K562 (cell line): ENCODE measurements around the gene EIF2S2. TPM values are rescaled to one million over a fixed set of nuclear protein-coding genes. Genes with fewer than 3 reads are reported as not detected.

Source experiments
- BRD4 ChIP-seq: fragments of 200-600 bp; sonication (generic); IDR thresholded peaks from 2 replicates; pipeline ENCODE4 v1.6.1; 2017; ENCODE audit warnings: inconsistent platforms
- CAMTA2 ChIP-seq: fragments of 250-450 bp; sonication (Bioruptor Pico); conservative IDR thresholded peaks from 2 replicates; pipeline ENCODE4 v1.5.1; 2022
- CBX3 ChIP-seq, 2 experiments: IDR thresholded peaks; 1 replicate in 1 of 2; 2 replicates in 1 of 2; pipeline ENCODE4 v1.6.1; 2012; ENCODE audit warnings: inconsistent platforms in 2 of 2, low read length in 2 of 2, borderline replicate concordance in 1 of 2, control low read depth in 1 of 2
- CHD1 ChIP-seq: fragments of 200-600 bp; sonication (generic); IDR thresholded peaks from one replicate; pipeline ENCODE4 v1.6.1; 2012; ENCODE audit warnings: mild to moderate bottlenecking, moderate library complexity, low read length, inconsistent platforms
- COPS2 ChIP-seq: fragments of 450-650 bp; conservative IDR thresholded peaks from 2 replicates; pipeline ENCODE4 v1.6.1; 2016; ENCODE audit warnings: mild to moderate bottlenecking, moderate library complexity
- HMGN3 ChIP-seq: IDR thresholded peaks from 2 replicates; pipeline ENCODE4 v1.6.1; 2011; ENCODE audit warnings: borderline replicate concordance, low read depth, mild to moderate bottlenecking, mixed read lengths, low read length; ENCODE audit not compliant: insufficient read length; ENCODE audit errors: extremely low read depth
- HNRNPK ChIP-seq: fragments of 200-400 bp; formaldehyde crosslinking; IDR thresholded peaks from one replicate; pipeline ENCODE4 v1.6.1; 2018; ENCODE audit warnings: mild to moderate bottlenecking, low read depth, low read length; ENCODE audit not compliant: poor library complexity, severe bottlenecking
- KAT7 ChIP-seq: sonication (generic); formaldehyde crosslinking; IDR thresholded peaks from 2 replicates; pipeline ENCODE4 v1.8.0; 2022; ENCODE audit warnings: missing genetic modification reagents, mild to moderate bottlenecking, borderline replicate concordance
- KLF1 ChIP-seq: fragments of 450-650 bp; IDR thresholded peaks from 2 replicates; pipeline ENCODE4 v1.6.1; 2016; ENCODE audit warnings: missing genetic modification characterization, missing compliant biosample characterization
- MYBL2 ChIP-seq, 2 experiments: fragments of 450-650 bp in 1 of 2; sonication (generic) in 1 of 2; formaldehyde crosslinking in 1 of 2; IDR thresholded peaks; 2 replicates each; pipeline versions ENCODE4 v1.6.1 to v1.8.1; 2017 to 2022; ENCODE audit warnings: borderline replicate concordance in 1 of 2, inconsistent platforms in 1 of 2, low read depth in 1 of 2, mild to moderate bottlenecking in 1 of 2, missing genetic modification reagents in 1 of 2, moderate library complexity in 1 of 2
- NR1H2 ChIP-seq: sonication (generic); formaldehyde crosslinking; IDR thresholded peaks from 2 replicates; pipeline ENCODE4 v1.4.0; 2020; ENCODE audit warnings: mild to moderate bottlenecking, missing genetic modification reagents
- PPARD ChIP-seq: fragments of 250-450 bp; sonication (Bioruptor Pico); IDR thresholded peaks from 2 replicates; pipeline ENCODE4 v1.8.0; 2022; ENCODE audit warnings: inconsistent platforms, mild to moderate bottlenecking, moderate library complexity
- SRSF1 ChIP-seq: fragments of 200-400 bp; formaldehyde crosslinking; IDR thresholded peaks from 2 replicates; pipeline ENCODE4 v1.6.1; 2017; ENCODE audit warnings: mild to moderate bottlenecking, low read depth, low read length, moderate library complexity
- ZNF134 ChIP-seq: fragments of 250-450 bp; sonication (Bioruptor Pico); conservative IDR thresholded peaks from 2 replicates; pipeline ENCODE4 v1.4.0; 2020
- ZSCAN29 ChIP-seq: fragments of 450-650 bp; IDR thresholded peaks from 2 replicates; pipeline ENCODE4 v1.6.1; 2017
- polyA plus RNA-seq, 8 experiments: library from polyadenylated mRNA; depleted of rRNA in 4 of 8; stranded (reverse) in 5 of 8; unstranded in 3 of 8; fragments of >200 nt; fragmentation: Nextera tagmentation in 2 of 8; fragmentation: Illumina TruSeq in 1 of 8; extraction: Ambion mirVana in 2 of 8; extraction: Trizol in 1 of 8; gene quantifications; 2 replicates each; pipeline versions ENCODE4 v1.2.1 to v1.2.3, GENCODE V29; 2011 to 2014; ENCODE audit warnings: inconsistent platforms in 1 of 8, missing spikeins in 1 of 8
- total RNA-seq, 7 experiments: library from RNA; depleted of rRNA in 6 of 7; stranded (reverse); fragments of >200 nt in 6 of 7; fragmentation: Illumina TruSeq in 2 of 7; extraction: Trizol in 2 of 7; gene quantifications; 2 replicates each; pipeline versions ENCODE4 v1.2.1 to v1.2.3, GENCODE V29; 2011 to 2021; ENCODE audit warnings: low replicate concordance in 1 of 7
- TF ChIP-seq, protein P1 (sequence below): fragments of 450-650 bp; IDR thresholded peaks from 2 replicates; pipeline ENCODE4 v1.6.1; 2017; ENCODE audit warnings: antibody characterized with exemption, mild to moderate bottlenecking
- TF ChIP-seq, protein P2 (sequence below): sonication (generic); formaldehyde crosslinking; IDR thresholded peaks from 2 replicates; pipeline ENCODE4 v1.8.0; 2023; ENCODE audit warnings: mild to moderate bottlenecking, missing genetic modification reagents
- TF ChIP-seq, protein P3 (sequence below): fragments of 250-450 bp; sonication (Bioruptor Pico); IDR thresholded peaks from 2 replicates; pipeline ENCODE4 v1.5.1; 2021; ENCODE audit warnings: mild to moderate bottlenecking

The EIF2S2 gene
- total and polyA plus RNA-seq, 9 of the 15 experiments (the other 6 are each of a cell fraction or from before 2014, with no cell fraction given), result 79.7 to 220 (median 154) TPM

DNA sequence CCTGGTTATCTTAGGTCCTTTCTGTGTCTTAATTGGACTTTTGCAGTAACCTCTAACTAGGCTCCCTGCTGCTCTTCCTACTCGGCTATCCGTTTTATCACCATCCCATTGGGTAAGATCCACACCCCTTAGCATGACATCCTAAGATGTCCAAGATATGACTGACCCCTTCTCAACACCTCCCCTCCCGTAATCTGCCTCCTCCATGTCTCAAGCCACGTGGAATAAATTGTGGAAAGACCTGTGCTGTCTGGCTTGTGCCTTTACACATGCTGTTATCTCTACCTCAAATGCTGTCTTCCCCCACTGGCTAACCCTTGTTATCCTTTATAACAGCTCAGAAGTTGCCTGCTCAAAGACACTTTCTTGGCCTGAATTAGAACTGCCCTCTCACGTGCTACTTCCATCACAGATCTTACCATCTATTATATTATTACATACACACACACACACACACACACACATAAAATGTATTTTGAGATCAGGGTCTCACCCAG, 26.5 kb downstream of the EIF2S2 start (continued):
- TF ChIP-seq, protein P1, sequence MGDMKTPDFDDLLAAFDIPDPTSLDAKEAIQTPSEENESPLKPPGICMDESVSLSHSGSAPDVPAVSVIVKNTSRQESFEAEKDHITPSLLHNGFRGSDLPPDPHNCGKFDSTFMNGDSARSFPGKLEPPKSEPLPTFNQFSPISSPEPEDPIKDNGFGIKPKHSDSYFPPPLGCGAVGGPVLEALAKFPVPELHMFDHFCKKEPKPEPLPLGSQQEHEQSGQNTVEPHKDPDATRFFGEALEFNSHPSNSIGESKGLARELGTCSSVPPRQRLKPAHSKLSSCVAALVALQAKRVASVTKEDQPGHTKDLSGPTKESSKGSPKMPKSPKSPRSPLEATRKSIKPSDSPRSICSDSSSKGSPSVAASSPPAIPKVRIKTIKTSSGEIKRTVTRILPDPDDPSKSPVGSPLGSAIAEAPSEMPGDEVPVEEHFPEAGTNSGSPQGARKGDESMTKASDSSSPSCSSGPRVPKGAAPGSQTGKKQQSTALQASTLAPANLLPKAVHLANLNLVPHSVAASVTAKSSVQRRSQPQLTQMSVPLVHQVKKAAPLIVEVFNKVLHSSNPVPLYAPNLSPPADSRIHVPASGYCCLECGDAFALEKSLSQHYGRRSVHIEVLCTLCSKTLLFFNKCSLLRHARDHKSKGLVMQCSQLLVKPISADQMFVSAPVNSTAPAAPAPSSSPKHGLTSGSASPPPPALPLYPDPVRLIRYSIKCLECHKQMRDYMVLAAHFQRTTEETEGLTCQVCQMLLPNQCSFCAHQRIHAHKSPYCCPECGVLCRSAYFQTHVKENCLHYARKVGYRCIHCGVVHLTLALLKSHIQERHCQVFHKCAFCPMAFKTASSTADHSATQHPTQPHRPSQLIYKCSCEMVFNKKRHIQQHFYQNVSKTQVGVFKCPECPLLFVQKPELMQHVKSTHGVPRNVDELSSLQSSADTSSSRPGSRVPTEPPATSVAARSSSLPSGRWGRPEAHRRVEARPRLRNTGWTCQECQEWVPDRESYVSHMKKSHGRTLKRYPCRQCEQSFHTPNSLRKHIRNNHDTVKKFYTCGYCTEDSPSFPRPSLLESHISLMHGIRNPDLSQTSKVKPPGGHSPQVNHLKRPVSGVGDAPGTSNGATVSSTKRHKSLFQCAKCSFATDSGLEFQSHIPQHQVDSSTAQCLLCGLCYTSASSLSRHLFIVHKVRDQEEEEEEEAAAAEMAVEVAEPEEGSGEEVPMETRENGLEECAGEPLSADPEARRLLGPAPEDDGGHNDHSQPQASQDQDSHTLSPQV, result no peak; the same call in none of the 2 replicates
- TF ChIP-seq HNRNPK (no peak), ZSCAN29 (no peak), PPARD (CRISPR knock-in tag) (no peak), CHD1 (no peak), CBX3 (IDR thresholded peaks at IDR 0.05; ENCODE audit: borderline replicate concordance in 1 of 2, low read length in 2 of 2) (peak in 1 of 2 experiments; percentile 75; a peak in 1 of 3 replicates), BRD4 (no peak), SRSF1 (no peak), CAMTA2 (CRISPR knock-in tag) (no peak), HMGN3 (no peak), ZNF134 (CRISPR knock-in tag) (no peak), COPS2 (no peak), MYBL2 (IDR thresholded peaks at IDR 0.05; ENCODE audit: low read depth) (no peak), MYBL2 (CRISPR knock-in tag; IDR thresholded peaks at IDR 0.05; ENCODE audit: borderline replicate concordance) (no peak), KAT7 (CRISPR knock-in tag) (no peak), NR1H2 (CRISPR knock-in tag) (no peak), KLF1 (tag) (no peak)
- TF ChIP-seq, protein P2, sequence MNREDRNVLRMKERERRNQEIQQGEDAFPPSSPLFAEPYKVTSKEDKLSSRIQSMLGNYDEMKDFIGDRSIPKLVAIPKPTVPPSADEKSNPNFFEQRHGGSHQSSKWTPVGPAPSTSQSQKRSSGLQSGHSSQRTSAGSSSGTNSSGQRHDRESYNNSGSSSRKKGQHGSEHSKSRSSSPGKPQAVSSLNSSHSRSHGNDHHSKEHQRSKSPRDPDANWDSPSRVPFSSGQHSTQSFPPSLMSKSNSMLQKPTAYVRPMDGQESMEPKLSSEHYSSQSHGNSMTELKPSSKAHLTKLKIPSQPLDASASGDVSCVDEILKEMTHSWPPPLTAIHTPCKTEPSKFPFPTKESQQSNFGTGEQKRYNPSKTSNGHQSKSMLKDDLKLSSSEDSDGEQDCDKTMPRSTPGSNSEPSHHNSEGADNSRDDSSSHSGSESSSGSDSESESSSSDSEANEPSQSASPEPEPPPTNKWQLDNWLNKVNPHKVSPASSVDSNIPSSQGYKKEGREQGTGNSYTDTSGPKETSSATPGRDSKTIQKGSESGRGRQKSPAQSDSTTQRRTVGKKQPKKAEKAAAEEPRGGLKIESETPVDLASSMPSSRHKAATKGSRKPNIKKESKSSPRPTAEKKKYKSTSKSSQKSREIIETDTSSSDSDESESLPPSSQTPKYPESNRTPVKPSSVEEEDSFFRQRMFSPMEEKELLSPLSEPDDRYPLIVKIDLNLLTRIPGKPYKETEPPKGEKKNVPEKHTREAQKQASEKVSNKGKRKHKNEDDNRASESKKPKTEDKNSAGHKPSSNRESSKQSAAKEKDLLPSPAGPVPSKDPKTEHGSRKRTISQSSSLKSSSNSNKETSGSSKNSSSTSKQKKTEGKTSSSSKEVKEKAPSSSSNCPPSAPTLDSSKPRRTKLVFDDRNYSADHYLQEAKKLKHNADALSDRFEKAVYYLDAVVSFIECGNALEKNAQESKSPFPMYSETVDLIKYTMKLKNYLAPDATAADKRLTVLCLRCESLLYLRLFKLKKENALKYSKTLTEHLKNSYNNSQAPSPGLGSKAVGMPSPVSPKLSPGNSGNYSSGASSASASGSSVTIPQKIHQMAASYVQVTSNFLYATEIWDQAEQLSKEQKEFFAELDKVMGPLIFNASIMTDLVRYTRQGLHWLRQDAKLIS (CRISPR knock-in tag), result no peak
- TF ChIP-seq, protein P3, sequence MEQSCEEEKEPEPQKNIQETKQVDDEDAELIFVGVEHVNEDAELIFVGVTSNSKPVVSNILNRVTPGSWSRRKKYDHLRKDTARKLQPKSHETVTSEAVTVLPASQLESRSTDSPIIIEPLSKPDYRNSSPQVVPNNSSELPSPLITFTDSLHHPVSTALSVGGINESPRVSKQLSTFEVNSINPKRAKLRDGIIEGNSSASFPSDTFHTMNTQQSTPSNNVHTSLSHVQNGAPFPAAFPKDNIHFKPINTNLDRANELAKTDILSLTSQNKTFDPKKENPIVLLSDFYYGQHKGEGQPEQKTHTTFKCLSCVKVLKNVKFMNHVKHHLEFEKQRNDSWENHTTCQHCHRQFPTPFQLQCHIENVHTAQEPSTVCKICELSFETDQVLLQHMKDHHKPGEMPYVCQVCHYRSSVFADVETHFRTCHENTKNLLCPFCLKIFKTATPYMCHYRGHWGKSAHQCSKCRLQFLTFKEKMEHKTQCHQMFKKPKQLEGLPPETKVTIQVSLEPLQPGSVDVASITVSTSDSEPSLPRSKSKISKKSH, result no peak
